Cardiac muscle cell (in vitro differentiated cells and primary cell): Measurements from ENCODE around the gene CIBAR2. TPM values are rescaled to one million over a fixed set of nuclear protein-coding genes. Genes with fewer than 3 reads are reported as not detected.

Experiments
- DNase-seq, 2 donors: peaks; one replicate each; pipeline versions ENCODE4 v3.0.0 to v3.0.0-alpha.2; 2010 to 2017; ENCODE audit warnings: low read depth in 1 of 2, low spot score in 1 of 2
- H3K27ac ChIP-seq: fragments of 200-600 bp; sonication (generic); 2 replicates; pipeline ENCODE4 v1.5.1; 2016
- H3K27me3 ChIP-seq: fragments of 200-600 bp; sonication (generic); 2 replicates; pipeline ENCODE4 v1.6.0; 2016; ENCODE audit warnings: control low read depth
- H3K36me3 ChIP-seq: fragments of 200-600 bp; sonication (generic); 2 replicates; pipeline ENCODE4 v1.5.1; 2016; ENCODE audit warnings: control low read depth
- H3K4me1 ChIP-seq: fragments of 200-600 bp; sonication (generic); 2 replicates; pipeline ENCODE4 v1.8.1; 2017; ENCODE audit warnings: low read depth, mild to moderate bottlenecking, mixed run types
- H3K4me3 ChIP-seq: fragments of 200-600 bp; sonication (generic); 2 replicates; pipeline ENCODE4 v1.5.1; 2016; ENCODE audit warnings: mild to moderate bottlenecking
- H3K9me3 ChIP-seq: fragments of 200-600 bp; sonication (generic); 2 replicates; pipeline ENCODE4 v1.5.1; 2017; ENCODE audit warnings: low read depth, mild to moderate bottlenecking, control low read depth
- polyA plus RNA-seq: library from polyadenylated mRNA; unstranded; fragments of >200 nt; fragmentation: Nextera tagmentation; extraction: Ambion mirVana; gene quantifications from 2 replicates; pipeline ENCODE4 v1.2.1, GENCODE V29; 2016
- total RNA-seq: library from RNA; depleted of rRNA; stranded (reverse); fragments of >200 nt; gene quantifications from 2 replicates; pipeline ENCODE4 v1.2.3, GENCODE V29; 2016
- TF ChIP-seq, protein P1 (sequence below): IDR thresholded peaks from 2 replicates; pipeline ENCODE4 v1.5.1; 2012; ENCODE audit warnings: low read depth, mild to moderate bottlenecking, low read length

The CIBAR2 gene
- total and polyA plus RNA-seq, 2 experiments from 2014 or later = not detected

- TF ChIP-seq, protein P1, sequence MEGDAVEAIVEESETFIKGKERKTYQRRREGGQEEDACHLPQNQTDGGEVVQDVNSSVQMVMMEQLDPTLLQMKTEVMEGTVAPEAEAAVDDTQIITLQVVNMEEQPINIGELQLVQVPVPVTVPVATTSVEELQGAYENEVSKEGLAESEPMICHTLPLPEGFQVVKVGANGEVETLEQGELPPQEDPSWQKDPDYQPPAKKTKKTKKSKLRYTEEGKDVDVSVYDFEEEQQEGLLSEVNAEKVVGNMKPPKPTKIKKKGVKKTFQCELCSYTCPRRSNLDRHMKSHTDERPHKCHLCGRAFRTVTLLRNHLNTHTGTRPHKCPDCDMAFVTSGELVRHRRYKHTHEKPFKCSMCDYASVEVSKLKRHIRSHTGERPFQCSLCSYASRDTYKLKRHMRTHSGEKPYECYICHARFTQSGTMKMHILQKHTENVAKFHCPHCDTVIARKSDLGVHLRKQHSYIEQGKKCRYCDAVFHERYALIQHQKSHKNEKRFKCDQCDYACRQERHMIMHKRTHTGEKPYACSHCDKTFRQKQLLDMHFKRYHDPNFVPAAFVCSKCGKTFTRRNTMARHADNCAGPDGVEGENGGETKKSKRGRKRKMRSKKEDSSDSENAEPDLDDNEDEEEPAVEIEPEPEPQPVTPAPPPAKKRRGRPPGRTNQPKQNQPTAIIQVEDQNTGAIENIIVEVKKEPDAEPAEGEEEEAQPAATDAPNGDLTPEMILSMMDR = no peak
- no peak overlapping the region for H3K27ac ChIP-seq
These were observed 2.2 kb downstream of the CIBAR2 start for GRCh38 chr16:85110105-85110504.

DNA sequence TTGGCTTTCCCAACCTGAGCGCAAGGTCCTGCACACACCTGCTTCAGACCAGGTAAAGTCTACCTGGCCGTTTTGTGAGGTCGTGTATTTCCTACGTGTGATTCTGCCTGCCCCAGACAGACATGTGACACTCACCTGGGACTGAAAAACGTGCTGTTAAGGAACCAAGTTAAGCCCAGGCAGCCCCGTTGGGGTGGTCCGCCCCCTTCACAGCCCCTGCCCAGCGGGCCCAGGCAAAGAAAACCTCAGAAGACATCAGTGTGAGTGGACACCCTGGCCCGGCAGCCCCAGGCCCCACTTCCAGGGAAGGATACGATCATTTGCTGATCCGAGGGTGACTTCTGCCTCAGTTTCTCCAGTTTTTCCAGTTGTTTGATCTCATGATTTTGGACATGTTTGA is 4.7 kb downstream of the CIBAR2 start:
- Histone ChIP-seq H3K9me3 (no peaks in the 10 kb centered on the region), H3K4me1 (no peaks in the 10 kb centered on the region), H3K4me3 (no peak overlapping the region), H3K27me3 (no peaks in the 10 kb centered on the region), H3K36me3 (no peaks in the 10 kb centered on the region), H3K27ac (no peak overlapping the region)
- TF ChIP-seq, protein P1 = no peak
- no peak for DNase-seq

More at GRCh38 chr16:85110105-85110504, 2.2 kb downstream of the CIBAR2 start:
- H3K9me3 ChIP-seq = no peaks in the 10 kb centered on the region
- no peaks in the 10 kb centered on the region for H3K27me3 ChIP-seq
- no peaks in the 10 kb centered on the region for H3K36me3 ChIP-seq
- no peak for DNase-seq
- H3K4me1 ChIP-seq = no peaks in the 10 kb centered on the region
- H3K4me3 ChIP-seq = no peak overlapping the region

DNA sequence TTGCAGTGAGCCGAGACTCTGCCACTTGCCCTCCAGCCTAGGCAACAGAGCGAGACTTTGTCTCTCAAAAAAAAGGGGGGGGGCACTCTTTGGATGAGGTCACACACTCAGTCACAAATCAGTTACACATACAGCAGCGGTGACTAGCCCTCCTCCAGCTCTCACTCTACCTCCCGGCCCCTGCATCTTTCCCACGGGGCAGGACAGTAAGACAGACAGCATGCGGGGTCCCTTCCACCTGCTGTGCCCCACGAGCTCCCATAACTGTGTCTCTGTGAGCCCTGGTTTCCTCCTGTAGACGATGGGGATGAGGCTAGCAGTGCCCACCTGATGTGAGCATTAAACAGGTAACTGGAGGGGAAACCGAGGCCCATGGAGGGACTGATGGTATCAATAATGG is 5.2 kb downstream of the CIBAR2 start:
- DNase-seq = no peak
- TF ChIP-seq, protein P1 = no peak
- Histone ChIP-seq H3K4me1 (no peaks in the 10 kb centered on the region), H3K27me3 (no peaks in the 10 kb centered on the region), H3K27ac (no peak overlapping the region), H3K9me3 (no peaks in the 10 kb centered on the region), H3K36me3 (no peaks in the 10 kb centered on the region), H3K4me3 (no peak overlapping the region)

- TF ChIP-seq, protein P1 = no peak
- Histone ChIP-seq H3K36me3 (no peaks in the 10 kb centered on the region), H3K4me3 (no peak overlapping the region), H3K27ac (no peak overlapping the region), H3K4me1 (no peaks in the 10 kb centered on the region), H3K27me3 (no peaks in the 10 kb centered on the region), H3K9me3 (no peaks in the 10 kb centered on the region)
- no peak for DNase-seq
These were observed 6.8 kb downstream of the CIBAR2 start for GRCh38 chr16:85105475-85105874.

- TF ChIP-seq, protein P1 = no peak
- no peaks in the 10 kb centered on the region for H3K4me1 ChIP-seq
- H3K27me3 ChIP-seq = no peaks in the 10 kb centered on the region
- no peaks in the 10 kb centered on the region for H3K9me3 ChIP-seq
- H3K4me3 ChIP-seq = no peak overlapping the region
- no peak overlapping the region for H3K27ac ChIP-seq
- H3K36me3 ChIP-seq = no peaks in the 10 kb centered on the region
- DNase-seq = no peak
These were observed 7.4 kb downstream of the CIBAR2 start for GRCh38 chr16:85104821-85105391.
